IMR-90 (cell line): ENCODE results near the gene TBC1D23. TPM values are rescaled to one million over a fixed set of nuclear protein-coding genes. Genes with fewer than 3 reads are reported as not detected.
A peak's percentile ranks its signal among the peaks of the same experiment; 100 is the strongest.

ENCODE experiments used
- ATAC-seq: fragments of 200-7000 bp; cut with Tn5 transposase; 2 replicates; pipeline ENCODE4 v1.9.1; 2020; ENCODE audit warnings: low read depth, mild to moderate bottlenecking, moderate library complexity
- BruUV-seq: library from RNA; stranded (reverse); fragments of 400-500 nt; replicated peaks from 2 replicates; lab custom pipeline; 2021; lab: Mats Ljungman, UMichigan
- CTCF ChIA-PET: fragments of 300-600 bp; formaldehyde crosslinking; extraction: SDS; loops from one replicate; lab custom pipeline; 2021; ENCODE audit warnings: antibody characterized with exemption; lab: Yijun Ruan, JAX
- POLR2A ChIA-PET: fragments of 300-600 bp; sonication (Branson Sonifier 250); formaldehyde crosslinking; loops from one replicate; lab custom pipeline; 2022; ENCODE audit warnings: antibody characterized with exemption; ENCODE audit not compliant: unreplicated experiment; lab: Charles Lee
- DNase-seq: peaks from one replicate; pipeline ENCODE4 v3.0.0; 2013
- H2AFZ ChIP-seq: replicated peaks from 2 replicates; pipeline ENCODE3; 2013; ENCODE audit warnings: low read length, mild to moderate bottlenecking; ENCODE audit not compliant: poor library complexity
- H2AK5ac ChIP-seq: 2 replicates; pipeline ENCODE4 v1.6.1; 2013; ENCODE audit warnings: low read depth, low read length, inconsistent platforms
- H2AK9ac ChIP-seq: replicated peaks from 2 replicates; pipeline ENCODE3; 2013; ENCODE audit warnings: mild to moderate bottlenecking, low read depth, low read length, moderate library complexity; ENCODE audit not compliant: poor library complexity
- H2BK120ac ChIP-seq: 2 replicates; pipeline ENCODE4 v1.6.1; 2013; ENCODE audit warnings: low read depth, low read length, inconsistent platforms
- H2BK15ac ChIP-seq: 3 replicates; pipeline ENCODE4 v1.6.1; 2013; ENCODE audit warnings: low read depth, low read length, inconsistent platforms
- H2BK20ac ChIP-seq: 2 replicates; pipeline ENCODE4 v1.6.1; 2013; ENCODE audit warnings: low read depth, mild to moderate bottlenecking, inconsistent platforms, low read length, moderate library complexity
- H2BK5ac ChIP-seq: 2 replicates; pipeline ENCODE4 v1.6.1; 2013; ENCODE audit warnings: mild to moderate bottlenecking, low read depth, low read length, inconsistent platforms; ENCODE audit not compliant: poor library complexity, severe bottlenecking
- H3K14ac ChIP-seq: replicated peaks from 2 replicates; pipeline ENCODE4 v1.6.1; 2013; ENCODE audit warnings: low read depth, low read length, inconsistent platforms
- H3K18ac ChIP-seq: 2 replicates; pipeline ENCODE4 v1.6.1; 2013; ENCODE audit warnings: low read depth, low read length, control low read depth
- H3K23ac ChIP-seq: 2 replicates; pipeline ENCODE4 v1.6.1; 2013; ENCODE audit warnings: low read depth, low read length, inconsistent platforms
- H3K27ac ChIP-seq: 2 replicates; pipeline ENCODE4 v1.5.1; 2013; ENCODE audit warnings: mild to moderate bottlenecking, control low read depth, low read length; ENCODE audit not compliant: insufficient read depth
- H3K27me3 ChIP-seq: 2 replicates; pipeline ENCODE4 v1.6.1; 2013; ENCODE audit warnings: low read length; ENCODE audit not compliant: control insufficient read depth, insufficient read depth
- H3K36me3 ChIP-seq: 2 replicates; pipeline ENCODE4 v1.6.1; 2013; ENCODE audit warnings: low read length, mixed read lengths; ENCODE audit not compliant: control insufficient read depth, insufficient read depth
- H3K4ac ChIP-seq: 2 replicates; pipeline ENCODE4 v1.6.1; 2013; ENCODE audit warnings: low read depth, low read length, inconsistent platforms
- H3K4me1 ChIP-seq: 2 replicates; pipeline ENCODE4 v1.6.1; 2013; ENCODE audit warnings: low read length, mixed read lengths; ENCODE audit not compliant: control insufficient read depth, insufficient read depth
- H3K4me2 ChIP-seq: 2 replicates; pipeline ENCODE4 v1.6.1; 2013; ENCODE audit warnings: low read depth, mild to moderate bottlenecking, control low read depth, low read length, moderate library complexity
- H3K4me3 ChIP-seq: 2 replicates; pipeline ENCODE4 v1.5.1; 2013; ENCODE audit warnings: low read depth, mild to moderate bottlenecking, control low read depth, low read length, moderate library complexity; ENCODE audit not compliant: insufficient read depth
- H3K56ac ChIP-seq: 2 replicates; pipeline ENCODE4 v1.6.1; 2013; ENCODE audit warnings: low read length, inconsistent platforms; ENCODE audit not compliant: insufficient read depth; ENCODE audit errors: extremely low read depth
- H3K79me1 ChIP-seq, 2 experiments: 2 replicates each; pipeline ENCODE4 v1.6.1; 2013; ENCODE audit warnings: low read length in 2 of 2, inconsistent platforms in 1 of 2, low read depth in 1 of 2
- H3K9ac ChIP-seq: 2 replicates; pipeline ENCODE4 v1.6.1; 2013; ENCODE audit warnings: low read depth, low read length, control low read depth
- H3K9me1 ChIP-seq: 2 replicates; pipeline ENCODE4 v1.6.1; 2013; ENCODE audit warnings: low read length, inconsistent platforms; ENCODE audit not compliant: insufficient read depth
- H3K9me3 ChIP-seq: 2 replicates; pipeline ENCODE4 v1.6.1; 2013; ENCODE audit warnings: low read length; ENCODE audit not compliant: control insufficient read depth, insufficient read depth
- H4K20me1 ChIP-seq: 2 replicates; pipeline ENCODE4 v1.6.1; 2013; ENCODE audit warnings: low read length, inconsistent platforms; ENCODE audit not compliant: insufficient read depth
- H4K5ac ChIP-seq: 2 replicates; pipeline ENCODE4 v1.6.1; 2013; ENCODE audit warnings: mild to moderate bottlenecking, low read depth, low read length, control low read depth
- H4K8ac ChIP-seq, 2 experiments: 2 replicates each; pipeline ENCODE4 v1.6.1; 2013; ENCODE audit warnings: low read depth in 2 of 2, low read length in 2 of 2, control low read depth in 1 of 2, inconsistent platforms in 1 of 2
- H4K91ac ChIP-seq: 2 replicates; pipeline ENCODE4 v1.6.1; 2013; ENCODE audit warnings: low read depth, low read length, inconsistent platforms; ENCODE audit not compliant: insufficient read depth
- CEBPB ChIP-seq: IDR thresholded peaks from 2 replicates; pipeline ENCODE4 v1.6.1; 2012; ENCODE audit warnings: low read depth, low read length, improper control_type of control experiment
- CHD1 ChIP-seq: IDR thresholded peaks from 2 replicates; pipeline ENCODE4 v1.6.1; 2012; ENCODE audit warnings: low read depth, low read length, improper control_type of control experiment
- CTCF ChIP-seq: conservative IDR thresholded peaks from 2 replicates; pipeline ENCODE4 v1.5.1; 2012; ENCODE audit warnings: mild to moderate bottlenecking, low read depth, low read length, improper control_type of control experiment
- RCOR1 ChIP-seq: IDR thresholded peaks from 2 replicates; pipeline ENCODE4 v1.6.1; 2012; ENCODE audit warnings: mild to moderate bottlenecking, low read length, improper control_type of control experiment; ENCODE audit not compliant: insufficient replicate concordance
- WGBS, 2 experiments: methylation state at CpG; one replicate each; pipeline versions ENCODE4 v1.1.5 to v1.1.7; 2013; ENCODE audit warnings: missing lambda C conversion rate in 2 of 2; ENCODE audit not compliant: insufficient read length in 1 of 2; ENCODE audit errors: extremely low coverage in 2 of 2; 5-methylcytosine and 5-hydroxymethylcytosine counted together
- dilution Hi-C: fragments of 300-500 bp; cut with HindIII; formaldehyde crosslinking; loops from one replicate; pipeline ENCODE4 v1.14.3; 2018; ENCODE audit warnings: low sequenced_read_pairs; ENCODE audit not compliant: unreplicated experiment
- in situ Hi-C: fragments of 300-500 bp; cut with MboI; formaldehyde crosslinking; loops from 3 replicates; pipeline ENCODE4 v1.14.3; 2019; ENCODE audit warnings: low sequenced_read_pairs, inconsistent platforms, mixed read lengths
- intact Hi-C: fragments of 100-400 bp; cut with micrococcal nuclease; formaldehyde crosslinking; loops from 2 replicates; pipeline ENCODE4 v1.10.0; 2022
- polyA plus RNA-seq, 3 experiments: library from polyadenylated mRNA; depleted of rRNA; stranded (reverse); fragments of >200 nt; gene quantifications; 2 replicates each; pipeline ENCODE4 v1.2.3, GENCODE V29; 2012; ENCODE audit warnings: low replicate concordance in 1 of 3
- total RNA-seq: library from RNA; depleted of rRNA; stranded (reverse); fragments of >200 nt; gene quantifications from 2 replicates; pipeline ENCODE4 v1.2.3, GENCODE V29; 2012

TBC1D23 gene
- total and polyA plus RNA-seq, 2 of the 4 experiments (the other 2 are of a cell fraction) = 21.2 to 67.0 TPM

- WGBS, 2 experiments = no CpG with 5 or more reads among the region's 3 CpGs
- intact Hi-C loops = no loop called here
These were observed 94.1 kb downstream of the TBC1D23 start for GRCh38 chr3:100354850-100355249.

More at GRCh38 chr3:100354850-100355249, 94.1 kb downstream of the TBC1D23 start:
- TF ChIP-seq CTCF (no peak), CEBPB (no peak), RCOR1 (no peak), CHD1 (no peak)
- Histone ChIP-seq H3K9ac (no peak overlapping the region), H4K5ac (no peak overlapping the region), H2BK20ac (no peak overlapping the region), H4K20me1 (no peaks in the 10 kb centered on the region), H3K79me1 (0 out of 4 replicates have a peak, but pooled peaks cover 0 to 4% of the 10 kb centered on the region in 2 experiments), H3K27ac (no peak overlapping the region), H3K9me1 (no peaks in the 10 kb centered on the region), H3K4me1 (no peaks in the 10 kb centered on the region), H2AFZ (no peak overlapping the region), H3K56ac (no peak overlapping the region), H2AK5ac (no peak overlapping the region), H2BK120ac (no peak overlapping the region), H2AK9ac (no peak overlapping the region), H2BK5ac (no peak overlapping the region), H3K14ac (no peak overlapping the region), H3K18ac (no peak overlapping the region), H3K4ac (no peak overlapping the region), H3K9me3 (no peaks in the 10 kb centered on the region; the same call in 1 of the 2 replicates), H2BK15ac (no peak overlapping the region), H4K8ac (no peak overlapping the region), H3K4me3 (no peak overlapping the region), H3K27me3 (no peaks in the 10 kb centered on the region), H3K36me3 (peaks cover 26% of the 10 kb centered on the region), H3K4me2 (no peak overlapping the region), H3K23ac (no peak overlapping the region), H4K91ac (no peak overlapping the region)
- ChIA-PET POLR2A (interaction anchor here (0.6 kb wide), 1 partner anchor 367 kb away, joined by 3 read pairs; no protein-coding TSS in a partner anchor), CTCF (no interaction called here)
- dilution Hi-C loops (no loop called here), in situ Hi-C loops (no loop called here)
- BruUV-seq = no TSS peak
- no peak for ATAC-seq
- DNase-seq = peak; percentile 63
